Heart left ventricle (tissue), 13 donors: ENCODE data around the gene OCIAD2.

Experiments
- POLR2A ChIP-seq, 2 donors: fragments of 450-650 bp; IDR thresholded peaks; one replicate each; pipeline ENCODE4 v1.6.1; 2017; ENCODE audit warnings: antibody characterized with exemption in 2 of 2, mild to moderate bottlenecking in 2 of 2, moderate library complexity in 2 of 2
- TF ChIP-seq, protein P1 (sequence below), 12 donors: fragments of 200-600 bp; sonication (generic) in 4 of 12; IDR thresholded peaks; one replicate each; pipeline versions ENCODE4 v1.5.0 to v1.8.0; 2018 to 2022; ENCODE audit warnings: antibody characterized with exemption in 12 of 12, mild to moderate bottlenecking in 5 of 12
- donor health status: ischemic (EF 13 %, LVEDD 7.1; RV severe dilation, severe dysfunction).
- donor health status: DM: no; HTN: yes; CAD: no.
- donor health status: DM: no; HTN: no; CAD: no.
- donor health status: ischemic (EF 25% LVEDD 6.9; RV normal size, moderate dysfunction).
- donor health status: ischemic (EF 25% LVEDD 5.7; RV mildly dilated, moderate dysfunction).
- donor health status: ischemic (EF 35%, LVEDD 5.7; RV mildly dilated, moderate dysfunction).
- donor health status: nonischemic (EF 11% LVEDD 7.7; RV severe dilation, severe dysfunction).
- donor health status: DM: yes; HTN: yes; CAD: no.
- donor health status: PGD.
- donor health status: ischemic (EF 29% LVEDD 5.4; RV normal size, mild dysfunction).
- donor health status: nonischemic (EF 23%, LVEDD 6.1; RV moderate dilation, normal function).

DNA sequence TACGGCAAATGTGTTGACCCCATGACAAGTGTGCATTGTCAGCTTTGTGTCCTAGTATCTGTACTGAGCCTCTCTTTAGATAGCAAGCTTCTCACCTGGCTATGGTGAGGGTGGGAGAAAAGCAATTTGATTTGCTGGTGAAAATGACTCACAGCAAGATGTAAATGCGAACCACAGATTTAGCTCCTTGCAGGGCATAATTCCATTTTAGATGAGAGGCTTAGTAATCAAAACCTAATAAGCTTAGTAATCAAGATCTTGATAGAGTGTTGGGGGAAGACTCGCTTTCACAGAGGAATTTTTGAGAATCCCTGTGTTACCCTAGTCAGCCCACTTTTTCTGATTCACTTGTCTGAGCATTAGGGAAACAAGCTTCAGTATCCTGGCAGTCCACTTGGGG, 7.7 kb upstream of the OCIAD2 start:
- no peak for TF ChIP-seq POLR2A (IDR thresholded peaks at IDR 0.05)
- TF ChIP-seq, protein P1, sequence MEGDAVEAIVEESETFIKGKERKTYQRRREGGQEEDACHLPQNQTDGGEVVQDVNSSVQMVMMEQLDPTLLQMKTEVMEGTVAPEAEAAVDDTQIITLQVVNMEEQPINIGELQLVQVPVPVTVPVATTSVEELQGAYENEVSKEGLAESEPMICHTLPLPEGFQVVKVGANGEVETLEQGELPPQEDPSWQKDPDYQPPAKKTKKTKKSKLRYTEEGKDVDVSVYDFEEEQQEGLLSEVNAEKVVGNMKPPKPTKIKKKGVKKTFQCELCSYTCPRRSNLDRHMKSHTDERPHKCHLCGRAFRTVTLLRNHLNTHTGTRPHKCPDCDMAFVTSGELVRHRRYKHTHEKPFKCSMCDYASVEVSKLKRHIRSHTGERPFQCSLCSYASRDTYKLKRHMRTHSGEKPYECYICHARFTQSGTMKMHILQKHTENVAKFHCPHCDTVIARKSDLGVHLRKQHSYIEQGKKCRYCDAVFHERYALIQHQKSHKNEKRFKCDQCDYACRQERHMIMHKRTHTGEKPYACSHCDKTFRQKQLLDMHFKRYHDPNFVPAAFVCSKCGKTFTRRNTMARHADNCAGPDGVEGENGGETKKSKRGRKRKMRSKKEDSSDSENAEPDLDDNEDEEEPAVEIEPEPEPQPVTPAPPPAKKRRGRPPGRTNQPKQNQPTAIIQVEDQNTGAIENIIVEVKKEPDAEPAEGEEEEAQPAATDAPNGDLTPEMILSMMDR (IDR thresholded peaks at IDR 0.05) = no peak
